K562 (cell line): Measurements from ENCODE around the gene ERAS. TPM values are rescaled to one million over a fixed set of nuclear protein-coding genes. Genes with fewer than 3 reads are reported as not detected.

Source experiments
- BRCA1 ChIP-seq, 2 experiments: fragments of 450-650 bp in 1 of 2; sonication (generic) in 1 of 2; formaldehyde crosslinking in 1 of 2; IDR thresholded peaks; 2 replicates each; pipeline versions ENCODE4 v1.5.0 to v1.6.1; 2017 to 2020; ENCODE audit warnings: mild to moderate bottlenecking in 1 of 2, missing genetic modification reagents in 1 of 2
- CHD1 ChIP-seq: fragments of 200-600 bp; sonication (generic); IDR thresholded peaks from one replicate; pipeline ENCODE4 v1.6.1; 2012; ENCODE audit warnings: mild to moderate bottlenecking, moderate library complexity, low read length, inconsistent platforms
- CHD4 ChIP-seq: fragments of 200-600 bp; sonication (generic); IDR thresholded peaks from 3 replicates; pipeline ENCODE4 v1.6.1; 2012; ENCODE audit warnings: low read depth, mild to moderate bottlenecking, mixed read lengths, low read length, inconsistent platforms; ENCODE audit not compliant: insufficient read depth, insufficient replicate concordance, poor library complexity, severe bottlenecking
- CREM ChIP-seq: IDR thresholded peaks from 2 replicates; pipeline ENCODE4 v1.6.1; 2014; ENCODE audit warnings: antibody characterized with exemption, low read depth
- CTCFL ChIP-seq: IDR thresholded peaks from 2 replicates; pipeline ENCODE4 v1.6.1; 2011; ENCODE audit warnings: borderline replicate concordance, low read depth, mild to moderate bottlenecking, moderate library complexity, low read length; ENCODE audit not compliant: insufficient read depth, poor library complexity, severe bottlenecking
- GABPB2 ChIP-seq: fragments of 250-450 bp; sonication (Bioruptor Pico); conservative IDR thresholded peaks from 2 replicates; pipeline ENCODE4 v1.5.1; 2021; ENCODE audit warnings: mild to moderate bottlenecking
- HBP1 ChIP-seq: fragments of 450-650 bp; formaldehyde crosslinking; IDR thresholded peaks from 2 replicates; pipeline ENCODE4 v1.4.0; 2022; ENCODE audit warnings: missing genetic modification characterization
- NCOR1 ChIP-seq: fragments of 450-650 bp; IDR thresholded peaks from 2 replicates; pipeline ENCODE4 v1.6.1; 2016; ENCODE audit warnings: mild to moderate bottlenecking, moderate library complexity
- PHF8 ChIP-seq: fragments of 200-600 bp; sonication (generic); IDR thresholded peaks from 2 replicates; pipeline ENCODE4 v1.6.1; 2012; ENCODE audit warnings: mixed run types, mild to moderate bottlenecking, inconsistent platforms, low read length, moderate library complexity, borderline replicate concordance
- PRDM10 ChIP-seq: fragments of 450-650 bp; IDR thresholded peaks from 2 replicates; pipeline ENCODE4 v1.6.1; 2018; ENCODE audit not compliant: partially characterized antibody
- PYGO2 ChIP-seq: fragments of 450-650 bp; IDR thresholded peaks from 2 replicates; pipeline ENCODE4 v1.6.1; 2016; ENCODE audit warnings: mild to moderate bottlenecking, missing genetic modification characterization, moderate library complexity, missing compliant biosample characterization
- RBBP5 ChIP-seq: fragments of 200-600 bp; sonication (generic); IDR thresholded peaks from 2 replicates; pipeline ENCODE4 v1.6.1; 2012; ENCODE audit warnings: borderline replicate concordance, mild to moderate bottlenecking, low read length, control low read depth, inconsistent platforms; ENCODE audit not compliant: insufficient read depth, poor library complexity, severe bottlenecking
- STAT6 ChIP-seq: sonication (generic); formaldehyde crosslinking; IDR thresholded peaks from 2 replicates; pipeline ENCODE4 v1.8.1; 2023; ENCODE audit warnings: mild to moderate bottlenecking, missing genetic modification reagents
- ZBED1 ChIP-seq: IDR thresholded peaks from 2 replicates; pipeline ENCODE4 v1.6.1; 2014
- ZBTB2 ChIP-seq: fragments of 450-650 bp; IDR thresholded peaks from 2 replicates; pipeline ENCODE4 v1.6.1; 2016; ENCODE audit warnings: antibody characterized with exemption
- ZNF561 ChIP-seq: fragments of 450-650 bp; formaldehyde crosslinking; conservative IDR thresholded peaks from 2 replicates; pipeline ENCODE4 v1.4.0; 2020; ENCODE audit warnings: mild to moderate bottlenecking, moderate library complexity
- polyA plus RNA-seq, 8 experiments: library from polyadenylated mRNA; depleted of rRNA in 4 of 8; stranded (reverse) in 5 of 8; unstranded in 3 of 8; fragments of >200 nt; fragmentation: Nextera tagmentation in 2 of 8; fragmentation: Illumina TruSeq in 1 of 8; extraction: Ambion mirVana in 2 of 8; extraction: Trizol in 1 of 8; gene quantifications; 2 replicates each; pipeline versions ENCODE4 v1.2.1 to v1.2.3, GENCODE V29; 2011 to 2014; ENCODE audit warnings: inconsistent platforms in 1 of 8, missing spikeins in 1 of 8
- total RNA-seq, 7 experiments: library from RNA; depleted of rRNA in 6 of 7; stranded (reverse); fragments of >200 nt in 6 of 7; fragmentation: Illumina TruSeq in 2 of 7; extraction: Trizol in 2 of 7; gene quantifications; 2 replicates each; pipeline versions ENCODE4 v1.2.1 to v1.2.3, GENCODE V29; 2011 to 2021; ENCODE audit warnings: low replicate concordance in 1 of 7

The ERAS gene
- total and polyA plus RNA-seq, 9 of the 15 experiments (the other 6 are each of a cell fraction or from before 2014, with no cell fraction given): 0.07 to 0.12 TPM; not detected in 7

- TF ChIP-seq ZBTB2 (0 out of 2 replicates have a peak, but pooled peaks have one; percentile 67), CREM (peak; percentile 79), PRDM10 (no peak), PYGO2 (tag) (peak; percentile 63; the same call in 1 of the 2 replicates), HBP1 (CRISPR knock-in tag) (no peak), BRCA1 (IDR thresholded peaks at IDR 0.05) (no peak), BRCA1 (CRISPR knock-in tag; IDR thresholded peaks at IDR 0.05) (no peak), PHF8 (no peak), CHD1 (no peak), CTCFL (no peak), RBBP5 (peak; percentile 18), GABPB2 (no peak), ZNF561 (CRISPR knock-in tag) (no peak), CHD4 (no peak), ZBED1 (peak; percentile 95), NCOR1 (no peak), STAT6 (CRISPR knock-in tag) (no peak)
Observed at GRCh38 chrX:48782795-48783194, 43.5 kb upstream of the ERAS start (continued).
